Forelimb muscle (tissue), 1 donor: ENCODE data around the gene RASGRF2. TPM values are rescaled to one million over a fixed set of nuclear protein-coding genes. Genes with fewer than 3 reads are reported as not detected.
"Not testable (repeated sequence)": the region's sequence is repeated elsewhere in the genome, so short reads cannot be mapped to it uniquely, and the experiment has no call there.

ENCODE experiments used
- DNase-seq: peaks from one replicate; pipeline ENCODE4 v3.0.0-alpha.2; 2013; ENCODE audit warnings: low read depth
- polyA plus RNA-seq: library from polyadenylated mRNA; unstranded; fragments of 120-200 nt; gene quantifications from one replicate; pipeline ENCODE4 v1.2.1, GENCODE V29; 2013; ENCODE audit not compliant: insufficient read length

Gene RASGRF2
- polyA plus RNA-seq, 1 donor = 0.82 TPM

DNA sequence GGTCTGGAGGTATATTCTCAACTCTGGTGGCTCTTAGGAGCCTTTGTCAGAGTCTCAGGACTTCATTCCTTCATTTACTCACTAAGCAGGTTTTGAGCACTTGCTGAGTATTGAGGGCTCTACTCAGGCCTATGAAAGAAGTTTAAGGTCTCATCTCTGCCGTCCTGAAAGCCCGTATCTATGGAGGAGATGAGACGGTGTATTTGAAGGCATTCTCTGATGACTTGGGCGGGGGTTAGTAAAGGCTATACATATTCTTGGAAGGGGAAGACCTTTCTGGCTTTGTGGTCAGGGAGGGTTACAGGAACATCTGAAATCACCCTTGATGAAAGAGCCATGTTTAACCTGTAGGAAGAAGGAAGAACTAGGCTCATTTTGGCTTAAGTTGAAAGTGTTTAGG lies 21.9 kb downstream of the RASGRF2 start:
- DNase-seq = no peak

DNA sequence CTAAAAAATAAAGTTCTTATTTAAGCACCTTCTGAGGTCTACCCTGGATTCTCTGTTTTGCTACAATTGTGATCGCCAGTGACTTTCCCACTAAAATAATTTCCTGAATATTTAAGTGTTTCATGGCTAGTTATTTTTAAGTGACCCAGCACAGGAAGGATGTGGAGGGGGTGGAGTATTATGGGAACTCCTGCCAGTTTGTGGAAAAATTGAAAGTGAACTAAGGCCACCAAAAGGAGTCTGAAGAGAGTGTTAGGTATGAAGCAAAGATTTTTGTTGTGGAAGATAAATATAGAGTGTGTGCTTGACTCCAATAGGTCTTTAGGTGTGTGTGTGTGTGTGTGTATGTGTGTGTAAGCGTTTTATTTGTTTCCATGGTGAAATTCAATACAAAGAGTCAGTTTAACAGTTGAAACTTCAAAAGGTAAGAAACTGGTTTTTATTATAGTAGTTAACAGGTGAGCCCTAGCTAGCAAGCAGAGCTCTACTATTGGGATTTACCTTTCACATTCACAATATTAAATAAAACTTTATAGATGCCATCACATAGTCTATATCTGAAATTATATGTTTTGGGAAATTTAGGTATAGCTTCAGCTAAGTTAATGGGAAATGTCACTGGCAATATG lies 25.6 kb downstream of the RASGRF2 start:
- no peak for DNase-seq

DNA sequence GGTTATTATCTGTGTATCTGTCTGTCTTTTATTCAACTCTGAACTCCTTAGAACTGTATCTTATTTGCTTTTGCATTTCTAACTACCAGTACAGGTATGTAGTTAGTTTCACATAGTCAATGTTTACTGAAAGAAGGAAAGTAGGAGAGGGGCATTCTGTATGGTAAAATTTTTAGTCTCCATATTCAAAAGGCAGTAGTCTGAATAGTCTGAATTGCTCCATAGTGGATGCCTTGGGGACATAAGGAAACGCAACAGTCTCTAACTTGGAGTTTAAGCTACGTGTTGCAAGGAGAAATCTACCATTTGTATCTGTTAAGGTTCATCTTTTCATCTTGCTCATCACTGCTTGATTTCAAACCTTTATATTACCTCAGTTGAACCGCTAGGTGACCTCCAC lies 26.2 kb downstream of the RASGRF2 start:
- no peak for DNase-seq

DNA sequence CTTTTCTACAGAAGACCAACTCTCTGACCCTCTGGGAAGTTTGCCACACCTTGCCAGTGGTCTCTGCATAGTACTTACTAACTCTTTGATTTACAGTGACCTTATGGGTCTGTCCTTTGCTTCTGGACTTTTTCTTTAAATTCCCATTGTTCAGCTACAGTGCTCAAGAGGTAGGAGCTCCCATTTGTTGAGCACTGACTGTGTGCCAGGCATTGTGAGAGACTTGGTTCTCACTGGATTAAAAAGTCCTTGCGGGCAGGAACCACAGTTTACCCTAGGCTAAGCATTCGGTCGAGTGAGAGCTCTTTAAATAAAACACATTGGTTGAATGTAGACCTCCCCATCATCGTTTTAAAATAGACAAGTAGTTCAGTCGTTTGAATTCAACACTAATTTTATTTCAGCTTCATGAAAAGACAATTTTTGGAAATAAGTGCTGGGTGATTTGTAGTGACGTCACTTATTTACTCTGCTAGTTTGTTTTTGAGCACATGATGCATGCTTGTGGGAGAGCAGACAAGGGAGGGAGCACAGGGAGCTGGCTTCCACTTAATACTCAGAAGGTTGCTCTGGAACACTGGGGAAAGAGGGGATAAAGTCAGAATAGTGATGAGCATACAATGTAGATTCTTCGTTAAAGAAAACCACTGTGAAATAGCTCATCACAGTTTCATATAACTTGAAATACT lies 27.1 kb downstream of the RASGRF2 start:
- no peak for DNase-seq

DNA sequence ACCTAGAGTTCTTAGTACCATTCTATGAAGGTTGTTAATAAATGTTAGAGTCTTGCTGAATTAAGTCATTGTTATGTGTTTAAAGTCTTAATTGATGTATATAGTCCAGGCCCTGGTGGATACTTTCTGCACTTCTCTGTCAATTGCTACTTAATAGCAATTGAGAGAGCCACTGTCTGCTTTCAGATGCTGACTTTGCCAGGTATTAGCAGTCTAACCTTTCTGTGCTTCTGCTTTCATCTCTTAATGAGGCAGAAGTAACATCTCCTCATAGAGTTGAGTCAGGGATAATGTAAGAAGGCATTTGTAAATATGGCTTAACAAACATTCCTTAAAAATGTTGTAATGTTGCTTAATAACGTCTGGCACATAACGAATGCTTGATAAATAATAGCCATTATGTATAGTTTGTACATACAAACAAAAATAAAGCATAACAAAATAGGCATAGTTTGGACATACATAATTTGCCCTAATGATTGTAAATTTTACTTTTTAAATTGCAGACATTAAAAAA lies 28.3 kb downstream of the RASGRF2 start:
- no peak for DNase-seq

DNA sequence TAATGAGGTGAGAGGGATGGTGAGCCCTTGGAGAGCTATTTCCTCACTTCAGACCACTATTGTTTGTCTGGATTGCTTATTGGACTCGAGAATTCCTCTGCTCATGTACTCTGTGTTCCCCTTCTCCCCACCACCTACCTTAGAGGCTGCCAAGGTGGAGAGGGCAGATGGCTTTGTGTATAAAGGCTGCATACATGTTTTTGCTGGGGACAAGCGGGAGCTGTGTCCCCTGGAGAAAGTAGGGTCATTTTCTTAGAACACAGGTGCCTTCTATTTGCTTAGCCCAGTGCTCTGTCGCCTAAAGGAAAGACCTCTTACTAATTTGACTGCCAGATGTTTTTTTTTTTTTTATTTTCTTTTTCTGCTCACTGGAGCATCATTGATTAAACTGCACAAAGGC lies 29.7 kb downstream of the RASGRF2 start:
- no peak for DNase-seq

DNA sequence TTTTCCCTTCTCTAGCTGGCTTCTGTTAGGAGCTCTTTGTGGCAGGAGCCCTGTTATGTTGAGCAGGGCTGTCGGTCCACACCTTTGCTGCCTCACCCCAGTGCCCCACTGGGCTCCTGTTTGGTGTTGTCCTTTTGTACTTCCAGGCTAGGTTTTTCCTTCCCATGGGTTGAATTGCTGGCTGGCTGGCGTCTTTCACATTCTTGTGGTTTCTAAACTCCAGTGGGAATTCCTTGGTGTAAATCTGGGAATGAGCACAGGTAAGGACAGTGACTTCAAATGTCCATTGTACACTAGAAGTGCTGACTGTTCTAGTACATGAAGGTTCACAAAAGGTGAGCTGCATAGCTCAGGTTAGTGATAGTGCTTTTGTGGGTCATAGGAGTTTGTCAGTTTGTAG lies 30.4 kb downstream of the RASGRF2 start:
- DNase-seq = no peak

DNA sequence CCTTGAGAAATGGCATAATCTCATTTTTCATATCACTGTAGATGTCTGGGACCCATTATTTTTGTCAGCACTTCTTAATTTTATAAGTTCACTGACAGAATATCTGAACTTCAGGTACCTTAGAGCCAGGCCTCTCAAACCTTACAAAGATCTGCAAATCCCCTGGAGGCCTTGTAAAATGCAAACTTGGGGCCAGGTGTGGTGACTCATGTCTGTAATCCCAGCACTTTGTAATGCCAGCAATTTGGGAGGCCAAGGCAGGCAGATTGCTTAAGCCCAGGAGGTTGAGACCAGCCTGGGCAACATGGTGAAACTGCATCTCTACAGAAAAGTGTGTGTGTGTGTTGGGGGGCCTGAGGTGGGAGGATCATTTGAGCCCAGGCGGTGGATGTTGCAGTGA lies 30.8 kb downstream of the RASGRF2 start:
- DNase-seq = no peak

DNA sequence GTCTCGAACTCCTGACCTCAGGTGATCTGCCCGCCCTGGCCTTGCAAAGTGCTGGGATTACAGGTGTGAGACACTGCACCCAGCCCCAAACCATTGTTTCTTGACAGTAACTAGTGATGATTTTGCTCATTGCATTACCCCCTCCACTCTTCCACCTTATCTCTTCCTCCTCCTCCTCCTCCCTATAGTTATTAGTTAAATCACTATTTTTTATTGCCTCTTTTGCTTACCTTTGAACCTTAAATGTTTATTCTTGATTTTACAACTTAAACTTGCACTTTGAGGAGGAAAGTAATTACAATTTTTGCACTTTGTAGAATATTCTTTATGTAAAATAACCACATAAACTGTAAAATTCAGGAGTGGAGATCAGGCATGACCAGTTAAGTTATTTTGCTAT lies 35.7 kb downstream of the RASGRF2 start:
- no peak for DNase-seq

DNA sequence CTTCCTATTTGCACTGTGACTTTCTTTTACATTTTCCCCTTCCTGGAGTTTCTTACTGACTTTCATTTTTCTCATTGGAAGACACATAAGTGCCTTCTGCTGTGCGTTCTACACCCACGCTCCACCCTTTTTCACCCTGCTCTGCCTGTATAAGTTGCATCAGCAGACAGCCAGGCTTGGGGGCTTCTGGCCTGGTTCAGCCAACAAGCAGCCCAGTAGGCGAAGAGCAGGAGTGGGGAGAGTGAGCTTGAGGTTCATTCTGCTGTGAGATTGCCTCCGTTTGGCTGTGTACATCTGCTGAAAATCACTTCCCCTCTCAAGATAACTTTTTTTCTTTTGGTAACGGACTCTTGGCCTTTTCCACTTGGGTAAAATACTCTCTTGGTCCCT lies 38.4 kb downstream of the RASGRF2 start:
- DNase-seq = no peak

DNA sequence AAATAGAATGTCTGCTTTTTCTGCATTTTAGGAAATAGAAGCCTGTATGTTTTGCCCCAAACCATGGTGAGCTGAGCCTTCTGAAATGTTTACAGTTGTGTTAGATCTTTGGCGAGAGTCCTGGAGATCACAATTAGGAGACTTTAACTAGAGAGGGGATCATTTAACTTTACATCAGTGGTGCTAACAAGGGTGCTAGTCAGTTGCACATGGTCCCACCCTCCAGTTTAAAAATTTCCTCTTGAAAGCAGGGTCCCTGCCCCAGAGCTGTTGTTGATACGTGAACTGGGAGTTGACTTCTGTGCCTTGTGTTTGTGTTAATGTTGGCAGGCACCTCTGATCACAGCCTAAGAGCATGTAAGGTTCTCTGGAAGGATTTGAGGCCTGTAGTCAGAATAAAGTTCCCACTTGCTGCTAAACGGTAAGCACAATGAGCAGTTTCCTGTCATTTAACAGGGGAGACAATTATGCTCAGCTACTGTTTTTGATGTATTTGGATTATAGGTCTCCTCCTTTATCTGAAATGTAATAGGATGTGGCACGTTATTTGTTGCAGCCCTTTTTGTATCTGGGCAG lies 43.7 kb downstream of the RASGRF2 start:
- no peak for DNase-seq

DNA sequence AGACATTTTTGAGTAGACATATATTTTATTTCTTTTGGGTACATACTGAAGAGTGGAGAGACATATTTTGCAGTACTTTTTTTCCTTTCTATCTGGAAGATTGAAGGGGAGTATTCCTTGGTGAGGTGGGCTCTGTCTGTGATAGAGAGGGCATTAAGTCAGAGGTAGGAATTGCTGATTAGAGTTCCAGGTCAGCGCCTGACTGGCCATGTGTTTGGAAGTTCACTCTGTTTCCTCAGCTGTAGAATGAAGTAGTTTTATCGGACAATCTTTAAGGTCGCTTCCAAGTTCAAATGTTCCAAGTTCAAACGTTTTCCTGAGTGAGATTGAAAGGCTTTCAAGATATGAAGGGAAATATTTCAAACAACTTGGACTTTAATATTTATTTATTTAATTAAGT lies 45.5 kb downstream of the RASGRF2 start:
- no peak for DNase-seq

DNA sequence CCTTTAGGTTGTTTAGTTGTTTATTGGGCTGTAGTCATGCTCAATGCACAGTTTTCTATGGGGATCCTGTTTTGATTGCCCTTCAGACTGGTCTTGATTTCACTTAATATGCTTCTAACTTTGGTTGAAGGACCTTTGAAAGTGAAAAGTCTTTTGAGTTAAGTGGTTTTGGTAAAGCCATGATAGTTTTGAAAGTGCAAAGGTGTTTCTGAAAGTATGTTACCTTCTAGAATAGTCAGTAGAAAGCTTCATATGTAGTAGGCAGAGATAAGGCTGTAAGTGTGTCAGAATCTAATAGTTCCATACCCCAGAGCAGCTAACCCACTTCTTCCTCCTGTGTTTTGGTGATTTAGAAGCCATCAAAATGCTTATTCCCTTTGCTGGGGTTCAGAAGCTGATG lies 46.1 kb downstream of the RASGRF2 start:
- no peak for DNase-seq

DNA sequence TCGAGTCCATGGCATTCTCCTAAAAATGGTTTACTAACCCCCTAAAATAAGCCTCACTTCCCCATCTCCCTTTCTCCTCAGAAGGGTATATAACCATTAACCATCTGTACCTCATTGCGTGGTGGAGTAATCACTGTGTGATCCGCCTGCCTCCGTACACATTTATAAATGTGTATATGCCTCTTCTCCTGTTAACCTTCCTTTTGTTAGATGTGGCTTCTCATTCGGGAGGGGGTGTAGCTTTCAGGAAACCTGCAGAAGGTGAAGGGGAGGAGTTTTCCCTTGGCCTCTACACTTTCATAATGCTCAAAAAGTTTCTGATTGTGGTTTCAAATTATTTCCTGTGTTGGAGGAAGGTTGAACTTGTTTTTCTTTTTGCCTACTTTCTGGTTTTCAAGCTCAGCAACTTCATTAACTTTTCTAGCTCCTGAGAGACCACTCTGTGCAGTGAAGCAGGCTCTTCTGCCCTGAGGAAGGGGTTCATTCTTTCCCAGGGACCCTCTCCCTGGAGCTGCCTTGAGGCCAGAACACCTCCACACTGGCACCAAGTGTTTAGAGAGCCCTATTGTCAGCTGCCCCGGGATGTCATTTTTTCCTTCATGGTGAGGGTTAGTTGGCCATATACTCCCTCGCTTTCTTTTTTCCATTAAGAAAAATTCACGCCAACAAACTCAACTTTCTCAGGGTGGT lies 46.9 kb downstream of the RASGRF2 start:
- DNase-seq = no peak

DNA sequence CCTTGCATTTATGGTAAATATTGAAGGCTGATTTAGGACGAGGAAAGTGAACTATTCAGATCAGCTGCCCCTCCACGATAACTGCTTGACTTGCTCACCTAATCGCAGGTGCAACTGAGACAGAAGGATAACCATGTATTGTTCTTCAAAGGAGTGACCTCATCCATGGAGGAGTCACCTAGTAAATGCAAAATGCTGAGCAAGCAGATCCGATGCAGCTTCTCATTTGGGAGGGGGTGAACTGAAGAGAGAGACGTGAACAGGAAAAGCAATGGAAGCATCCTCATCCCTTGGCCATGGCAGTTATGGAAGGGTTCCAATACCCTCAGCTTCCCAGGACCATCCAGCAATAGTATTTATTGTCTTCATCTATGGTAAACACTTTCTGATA lies 47.5 kb downstream of the RASGRF2 start:
- no peak for DNase-seq

DNA sequence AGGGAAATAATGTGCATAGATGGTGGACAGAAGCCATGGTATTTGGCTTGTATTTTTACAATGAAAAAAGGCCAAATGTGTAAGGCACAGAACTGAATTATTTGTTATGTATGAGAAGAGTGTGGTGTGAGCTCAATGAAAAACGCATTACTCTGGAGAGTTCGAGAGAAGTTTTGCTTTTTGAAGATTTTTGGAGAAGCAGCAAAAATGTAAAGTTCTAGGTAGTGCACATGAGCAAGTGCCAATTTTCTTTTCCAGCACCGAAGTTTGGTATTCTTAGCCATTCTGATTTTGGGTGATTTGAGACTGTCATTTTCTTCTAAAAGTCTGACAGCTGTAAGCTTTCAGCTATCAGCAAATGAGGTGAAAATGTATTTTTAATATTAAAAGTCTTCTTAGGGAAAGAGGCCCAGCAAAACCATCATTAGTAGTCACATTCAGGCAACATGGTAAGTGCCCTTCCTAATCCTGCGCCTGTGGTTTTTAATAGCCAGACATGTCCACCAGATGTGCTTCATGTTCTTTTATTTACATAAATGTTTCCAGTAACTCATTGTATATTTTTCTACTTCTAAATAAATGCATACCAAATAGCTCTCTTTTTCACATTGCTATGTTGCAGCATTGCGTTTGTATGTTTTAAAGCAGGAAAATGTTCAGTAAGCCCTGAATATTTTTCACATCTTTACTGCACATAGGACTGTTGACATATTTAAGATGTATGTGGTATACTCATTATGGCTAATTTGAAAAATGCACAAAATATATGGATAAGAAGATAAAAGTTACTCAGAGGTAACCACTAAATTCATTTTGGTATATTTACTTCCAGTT lies 50.4 kb downstream of the RASGRF2 start:
- no peak for DNase-seq

DNA sequence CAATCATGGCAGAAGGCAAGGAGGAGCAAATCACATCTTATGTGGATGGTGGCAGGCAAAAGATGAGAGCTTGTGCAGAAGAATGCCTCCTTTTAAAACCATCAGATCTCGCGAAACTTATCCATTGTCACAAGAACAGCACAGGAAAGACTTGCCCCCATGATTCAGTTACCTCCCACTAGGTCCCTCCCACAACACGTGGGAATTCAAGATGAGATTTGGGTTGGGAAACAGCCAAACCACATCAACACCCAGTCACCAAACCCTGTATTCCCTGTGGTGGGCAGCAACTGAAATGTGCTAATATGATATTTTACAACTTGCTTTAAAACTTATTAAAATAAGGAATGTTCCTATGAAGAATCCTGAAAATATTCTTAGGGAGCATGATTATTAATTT lies 54.2 kb downstream of the RASGRF2 start:
- no peak for DNase-seq

DNA sequence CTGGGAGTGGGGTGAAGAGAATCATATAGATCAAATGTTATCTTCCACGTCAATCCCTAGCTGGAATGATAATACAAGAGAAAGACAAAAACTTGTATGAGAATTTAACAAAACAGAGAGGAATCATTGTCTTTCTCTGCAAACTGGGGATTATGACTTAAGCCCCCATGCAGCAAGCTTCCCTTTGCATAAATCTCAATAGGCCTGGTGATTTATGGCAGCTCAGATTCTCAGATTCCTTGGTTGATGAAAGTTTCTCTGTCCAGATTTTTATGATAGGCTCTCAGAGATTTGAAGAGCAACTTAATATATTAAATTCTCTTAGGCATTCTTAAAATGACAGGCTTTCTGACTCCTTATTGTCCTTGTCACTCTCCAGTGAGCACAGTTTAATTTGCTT lies 56.0 kb downstream of the RASGRF2 start:
- DNase-seq = no peak

DNA sequence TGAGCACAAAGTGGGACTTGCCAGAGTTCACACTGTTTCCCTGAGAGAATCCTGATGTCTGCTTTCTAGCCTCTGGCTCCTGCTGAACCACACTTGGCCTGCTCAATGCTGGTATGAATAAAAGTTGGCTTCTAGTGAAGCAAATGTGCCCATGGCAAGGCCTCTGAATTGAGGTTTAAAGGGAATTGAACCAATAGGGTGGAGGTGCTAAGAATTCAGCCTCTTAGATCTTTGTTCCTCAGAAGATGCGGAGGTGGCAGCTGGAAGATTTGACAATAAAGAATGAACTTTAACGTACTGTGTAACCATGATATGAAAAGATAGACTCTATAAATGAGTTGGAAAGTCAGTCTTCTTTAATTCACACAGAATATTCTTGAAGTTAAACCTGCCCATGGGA lies 57.2 kb downstream of the RASGRF2 start:
- DNase-seq = no peak

DNA sequence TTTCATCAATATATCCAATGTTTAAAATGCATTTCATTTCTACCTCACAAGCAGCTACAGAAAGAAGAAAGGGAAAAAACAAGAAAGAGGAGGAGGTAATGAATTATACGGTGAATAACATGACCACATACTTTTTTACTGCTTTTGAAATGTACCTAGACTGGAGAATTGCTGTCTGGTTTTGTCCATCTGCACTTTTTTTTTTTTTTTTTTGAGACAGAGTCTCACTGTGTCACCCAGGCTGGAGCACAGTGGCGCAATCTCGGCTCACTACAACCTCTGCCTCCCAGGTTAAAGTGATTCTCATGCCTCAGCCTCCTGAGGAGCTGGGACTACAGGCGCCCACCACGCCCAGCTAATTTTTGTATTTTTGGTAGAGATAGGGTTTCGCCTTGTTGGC lies 58.4 kb downstream of the RASGRF2 start:
- not testable (repeated sequence) for DNase-seq

DNA sequence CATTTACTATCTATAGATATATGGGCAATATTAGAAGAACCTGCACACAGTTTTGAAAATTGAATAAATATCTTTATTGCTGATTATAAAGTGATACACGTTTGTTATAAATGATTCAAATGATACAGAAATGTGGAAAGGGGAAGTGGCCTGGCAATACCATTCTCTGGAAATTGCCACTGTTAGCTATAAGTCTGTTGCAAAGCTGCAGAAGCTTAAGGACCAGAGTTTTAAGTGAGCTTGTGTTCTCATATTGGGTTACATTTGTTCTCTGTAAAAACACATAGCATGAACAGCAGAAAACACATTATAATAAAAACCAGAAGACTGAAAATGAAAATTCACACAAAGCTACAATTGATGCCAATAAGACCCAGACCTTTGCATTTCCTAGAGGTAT lies 59.6 kb downstream of the RASGRF2 start:
- no peak for DNase-seq
